SK-N-SH (cell line): ENCODE measurements around the gene ZNF827.

Experiments
- CHD2 ChIP-seq: fragments of 150-350 bp; IDR thresholded peaks from 2 replicates; pipeline ENCODE4 v1.6.1; 2018; ENCODE audit warnings: low read length; ENCODE audit not compliant: partially characterized antibody
- CTCF ChIP-seq: fragments of 200-600 bp; sonication (generic); IDR thresholded peaks from 2 replicates; pipeline ENCODE4 v1.6.1; 2017; ENCODE audit warnings: antibody characterized with exemption, mild to moderate bottlenecking, moderate library complexity
- NRF1 ChIP-seq: IDR thresholded peaks from 2 replicates; pipeline ENCODE4 v1.6.1; 2012; ENCODE audit warnings: low read depth, mild to moderate bottlenecking, low read length
- RAD21 ChIP-seq: IDR thresholded peaks from 2 replicates; pipeline ENCODE4 v1.6.1; 2012; ENCODE audit warnings: mild to moderate bottlenecking, low read length
- SMC3 ChIP-seq: IDR thresholded peaks from 2 replicates; pipeline ENCODE4 v1.6.1; 2012; ENCODE audit warnings: low read depth, low read length, improper control_type of control experiment
- TAF1 ChIP-seq: IDR thresholded peaks from 2 replicates; pipeline ENCODE4 v1.6.1; 2012; ENCODE audit warnings: low read depth, mild to moderate bottlenecking, low read length, moderate library complexity, borderline replicate concordance

- TF ChIP-seq CTCF: no peak
- TF ChIP-seq TAF1: no peak
- no peak for TF ChIP-seq CHD2
- no peak for TF ChIP-seq RAD21
- TF ChIP-seq SMC3: no peak
- no peak for TF ChIP-seq NRF1
Measured at GRCh38 chr4:145743641-145744040, 195.0 kb downstream of the ZNF827 start.
